K562 (cell line): ENCODE data around the gene TYRO3. TPM values are rescaled to one million over a fixed set of nuclear protein-coding genes. Genes with fewer than 3 reads are reported as not detected.

Source experiments
- ATAC-seq: fragments of 200-7000 bp; cut with Tn5 transposase; 3 replicates; pipeline ENCODE4 v1.9.1; 2020; ENCODE audit warnings: moderate library complexity
- BruUV-seq: library from RNA; stranded (reverse); fragments of 400-500 nt; replicated peaks from 2 replicates; lab custom pipeline; 2021; lab: Mats Ljungman, UMichigan
- CTCF ChIA-PET: fragments of 300-600 bp; formaldehyde crosslinking; extraction: SDS; loops from one replicate; lab custom pipeline; 2021; ENCODE audit warnings: low intra/inter-chr PET ratio; lab: Yijun Ruan, JAX
- POLR2A ChIA-PET: fragments of 300-600, 350-650 bp; sonication (Branson Sonifier 250); formaldehyde crosslinking; extraction: SDS; loops from one replicate; lab custom pipeline; 2021; ENCODE audit warnings: antibody characterized with exemption, inconsistent platforms; lab: Yijun Ruan, JAX
- DNase-seq, 4 experiments: peaks; one replicate each; pipeline versions ENCODE4 v3.0.0 to v3.0.0-alpha.2; 2011 to 2018; ENCODE audit warnings: low spot score in 3 of 4, mixed read lengths in 3 of 4; ENCODE audit errors: extremely low read depth in 1 of 4
- FAIRE-seq: peaks from 2 replicates; lab custom pipeline; 2011; peaks lifted over from hg19 to GRCh38; lab: Jason Lieb, UNC
- H2AFZ ChIP-seq: 2 replicates; pipeline ENCODE4 v1.6.0; 2011; ENCODE audit warnings: low read depth, low read length, control low read depth, inconsistent platforms
- H3K27ac ChIP-seq: fragments of 200-600 bp; 3 replicates; pipeline ENCODE4 v1.8.0; 2011; ENCODE audit warnings: low read depth, mild to moderate bottlenecking, control low read depth, inconsistent platforms, low read length, moderate library complexity, mixed read lengths; ENCODE audit errors: extremely low read depth
- H3K27me3 ChIP-seq, 2 experiments: fragments of 300-600 bp in 1 of 2; 2 replicates in 1 of 2; 3 replicates in 1 of 2; pipeline versions ENCODE4 v1.6.0 to v1.8.0; 2011; ENCODE audit warnings: inconsistent platforms in 2 of 2, low read length in 2 of 2, mild to moderate bottlenecking in 1 of 2, mixed read lengths in 1 of 2, moderate library complexity in 1 of 2; ENCODE audit not compliant: control insufficient read depth in 2 of 2, insufficient read depth in 2 of 2
- H3K36me3 ChIP-seq: fragments of 300-600 bp; 3 replicates; pipeline ENCODE4 v1.8.0; 2011; ENCODE audit warnings: mild to moderate bottlenecking, low read length, inconsistent platforms; ENCODE audit not compliant: control insufficient read depth, insufficient read depth
- H3K4me1 ChIP-seq, 2 experiments: fragments of 200-600 bp in 1 of 2; replicated peaks in 1 of 2; 2 replicates in 1 of 2; 3 replicates in 1 of 2; pipeline versions ENCODE4 v1.5.1 to v1.8.0; 2011; ENCODE audit warnings: inconsistent platforms in 2 of 2, low read length in 2 of 2, mild to moderate bottlenecking in 1 of 2, mixed read lengths in 1 of 2, moderate library complexity in 1 of 2; ENCODE audit not compliant: control insufficient read depth in 2 of 2, insufficient read depth in 2 of 2
- H3K4me2 ChIP-seq: 2 replicates; pipeline ENCODE4 v1.6.1; 2011; ENCODE audit warnings: low read length, control low read depth, inconsistent platforms, mixed read lengths; ENCODE audit not compliant: insufficient read depth
- H3K4me3 ChIP-seq: fragments of 200-600 bp; sonication (generic), shearing (Covaris generic); 2 replicates; pipeline ENCODE4 v1.5.1; 2016; ENCODE audit warnings: control low read depth, inconsistent platforms
- H3K79me2 ChIP-seq: fragments of 200-600 bp; 3 replicates; pipeline ENCODE4 v1.8.0; 2011; ENCODE audit warnings: low read length, inconsistent platforms; ENCODE audit not compliant: control insufficient read depth, insufficient read depth
- H3K9ac ChIP-seq, 2 experiments: 2 replicates each; pipeline versions ENCODE4 v1.6.0 to v1.6.1; 2011; ENCODE audit warnings: low read depth in 2 of 2, low read length in 2 of 2, control low read depth in 1 of 2, inconsistent platforms in 1 of 2, mild to moderate bottlenecking in 1 of 2, mixed read lengths in 1 of 2; ENCODE audit not compliant: insufficient read depth in 1 of 2
- H3K9me1 ChIP-seq: one replicate; pipeline ENCODE4 v1.6.0; 2011; ENCODE audit warnings: inconsistent platforms, mild to moderate bottlenecking, low read length, moderate library complexity; ENCODE audit not compliant: control insufficient read depth, insufficient read depth
- H3K9me3 ChIP-seq: replicated peaks from 2 replicates; pipeline ENCODE4 v1.5.1; 2011; ENCODE audit warnings: low read depth, low read length, inconsistent platforms; ENCODE audit not compliant: control insufficient read depth, insufficient read depth
- H4K20me1 ChIP-seq: replicated peaks from 2 replicates; pipeline ENCODE4 v1.6.1; 2011; ENCODE audit warnings: low read length, inconsistent platforms, mixed read lengths; ENCODE audit not compliant: control insufficient read depth, insufficient read depth
- BRF1 ChIP-seq: IDR thresholded peaks from 3 replicates; pipeline ENCODE4 v1.6.1; 2011; ENCODE audit warnings: borderline replicate concordance, mild to moderate bottlenecking; ENCODE audit not compliant: insufficient read length; ENCODE audit errors: extremely low read depth
- ESRRB ChIP-seq: fragments of 250-450 bp; sonication (Bioruptor Pico); IDR thresholded peaks from 2 replicates; pipeline ENCODE4 v1.5.0; 2020; ENCODE audit warnings: mild to moderate bottlenecking, moderate library complexity, borderline replicate concordance
- MEF2D ChIP-seq: conservative IDR thresholded peaks from 2 replicates; pipeline ENCODE4 v1.6.1; 2016; ENCODE audit warnings: low read depth, missing genetic modification characterization, missing compliant biosample characterization
- NR0B1 ChIP-seq: fragments of 450-650 bp; IDR thresholded peaks from one replicate; pipeline ENCODE4 v1.6.1; 2018; ENCODE audit warnings: mild to moderate bottlenecking, moderate library complexity; ENCODE audit not compliant: partially characterized antibody
- RAD51 ChIP-seq: fragments of 450-650 bp; IDR thresholded peaks from 2 replicates; pipeline ENCODE4 v1.7.1; 2016; ENCODE audit warnings: low read depth, mild to moderate bottlenecking, borderline replicate concordance
- SOX6 ChIP-seq: fragments of 450-650 bp; IDR thresholded peaks from 2 replicates; pipeline ENCODE4 v1.6.1; 2014; ENCODE audit warnings: mild to moderate bottlenecking
- SP2 ChIP-seq: IDR thresholded peaks from 2 replicates; pipeline ENCODE4 v1.6.1; 2011; ENCODE audit warnings: mild to moderate bottlenecking, low read depth, low read length, moderate library complexity; ENCODE audit not compliant: poor library complexity, severe bottlenecking; ENCODE audit errors: extremely low read depth
- SRSF3 ChIP-seq: fragments of 200-400 bp; formaldehyde crosslinking; IDR thresholded peaks from 2 replicates; pipeline ENCODE4 v1.6.1; 2016; ENCODE audit warnings: mild to moderate bottlenecking, low read length, moderate library complexity; ENCODE audit not compliant: insufficient read depth
- STAT6 ChIP-seq: sonication (generic); formaldehyde crosslinking; IDR thresholded peaks from 2 replicates; pipeline ENCODE4 v1.8.1; 2023; ENCODE audit warnings: mild to moderate bottlenecking, missing genetic modification reagents
- TSC22D4 ChIP-seq: fragments of 450-650 bp; IDR thresholded peaks from 2 replicates; pipeline ENCODE4 v1.6.1; 2016; ENCODE audit warnings: missing genetic modification characterization, missing biosample characterization, control low read depth
- USF1 ChIP-seq: sonication (generic); formaldehyde crosslinking; IDR thresholded peaks from 2 replicates; pipeline ENCODE4 v1.9.0; 2022; ENCODE audit warnings: mild to moderate bottlenecking, missing genetic modification reagents
- ZNF146 ChIP-seq: IDR thresholded peaks from one replicate; pipeline ENCODE4 v1.6.1; 2018; ENCODE audit warnings: missing compliant biosample characterization; ENCODE audit not compliant: unreplicated experiment
- ZNF277 ChIP-seq: fragments of 250-450 bp; sonication (Bioruptor Pico); IDR thresholded peaks from 2 replicates; pipeline ENCODE4 v1.8.0; 2022; ENCODE audit warnings: inconsistent platforms, mild to moderate bottlenecking, moderate library complexity, borderline replicate concordance
- WGBS: fragments of 100-300 bp; shearing (Covaris generic); methylation state at CpG from one replicate; pipeline ENCODE4 v1.1.6; 2016; ENCODE audit warnings: low coverage, mixed read lengths; ENCODE audit not compliant: insufficient coverage; ENCODE audit errors: missing lambda C conversion rate; 5-methylcytosine and 5-hydroxymethylcytosine counted together
- in situ Hi-C: fragments of 300-500 bp; cut with MboI; formaldehyde crosslinking; loops from 4 replicates; pipeline ENCODE4 v1.15.0; 2018; ENCODE audit warnings: inconsistent platforms, mixed read lengths
- intact Hi-C: fragments of 100-400 bp; cut with micrococcal nuclease; formaldehyde crosslinking; loops from 2 replicates; pipeline ENCODE4 v1.14.2; 2022
- polyA plus RNA-seq, 8 experiments: library from polyadenylated mRNA; depleted of rRNA in 4 of 8; stranded (reverse) in 5 of 8; unstranded in 3 of 8; fragments of >200 nt; fragmentation: Nextera tagmentation in 2 of 8; fragmentation: Illumina TruSeq in 1 of 8; extraction: Ambion mirVana in 2 of 8; extraction: Trizol in 1 of 8; gene quantifications; 2 replicates each; pipeline versions ENCODE4 v1.2.1 to v1.2.3, GENCODE V29; 2011 to 2014; ENCODE audit warnings: inconsistent platforms in 1 of 8, missing spikeins in 1 of 8
- total RNA-seq, 7 experiments: library from RNA; depleted of rRNA in 6 of 7; stranded (reverse); fragments of >200 nt in 6 of 7; fragmentation: Illumina TruSeq in 2 of 7; extraction: Trizol in 2 of 7; gene quantifications; 2 replicates each; pipeline versions ENCODE4 v1.2.1 to v1.2.3, GENCODE V29; 2011 to 2021; ENCODE audit warnings: low replicate concordance in 1 of 7

TYRO3 gene
- total and polyA plus RNA-seq, 9 of the 15 experiments (the other 6 are each of a cell fraction or from before 2014, with no cell fraction given) = 2.6 to 39.6 (median 18.6) TPM

- in situ Hi-C loops (no loop called here), intact Hi-C loops (no loop called here)
- no peaks in the 10 kb centered on the region; the same call in 1 of the 2 replicates for H4K20me1 ChIP-seq
- H3K4me1 ChIP-seq = peaks cover 9 to 19% of the 10 kb centered on the region in 2 experiments; a peak in 4 of 5 replicates
- WGBS = 82% methylated on average over 8 of the region's 8 CpGs
- no peak overlapping the region for H3K4me3 ChIP-seq
- no peak for DNase-seq
- no peaks in the 10 kb centered on the region for H3K9me1 ChIP-seq
- no peaks in the 10 kb centered on the region for H3K27me3 ChIP-seq
- no peak overlapping the region for H2AFZ ChIP-seq
- no peak for FAIRE-seq
- H3K79me2 ChIP-seq = no peaks in the 10 kb centered on the region; the same call in 2 of the 3 replicates
- no peak for TF ChIP-seq MEF2D (tag)
- no peak for TF ChIP-seq SOX6
- TF ChIP-seq RAD51 = no peak
- no peak for TF ChIP-seq ZNF146 (CRISPR knock-in tag)
- TF ChIP-seq NR0B1 = no peak
- TF ChIP-seq SP2 = no peak
- no peak for TF ChIP-seq BRF1
- TF ChIP-seq SRSF3 = no peak
- no peak for TF ChIP-seq USF1 (CRISPR knock-in tag)
- no peak for TF ChIP-seq STAT6 (CRISPR knock-in tag)
- TF ChIP-seq ESRRB (CRISPR knock-in tag) = no peak
- no peak for TF ChIP-seq TSC22D4
- TF ChIP-seq ZNF277 (CRISPR knock-in tag) = no peak
- no peak overlapping the region for H3K4me2 ChIP-seq
- ATAC-seq = no peak
- CTCF ChIA-PET = no interaction called here
- H3K9me3 ChIP-seq = no peaks in the 10 kb centered on the region
- POLR2A ChIA-PET = interaction anchor here (0.6 to 1.3 kb wide), 3 partner anchors 8 to 34 kb away, joined by 3 to 4 read pairs (median 3); no protein-coding TSS in a partner anchor
- no peak overlapping the region for H3K27ac ChIP-seq
- no peak overlapping the region for H3K9ac ChIP-seq
- peaks cover 33% of the 10 kb centered on the region; the same call in 2 of the 3 replicates for H3K36me3 ChIP-seq
- BruUV-seq = no TSS peak
These were observed 41.0 kb upstream of the TYRO3 start for GRCh38 chr15:41517895-41518449.
